Measurements from ENCODE around the gene OLFML2A. TPM values are rescaled to one million over a fixed set of nuclear protein-coding genes. Genes with fewer than 3 reads are reported as not detected.
A peak's percentile ranks its signal among the peaks of the same experiment; 100 is the strongest.

The OLFML2A gene
- total RNA-seq, 1 experiment from 2014 or later, result 5.8 TPM

- no peak overlapping the region for H4K5ac ChIP-seq (ENCODE audit: insufficient read length, low read depth, low read length)
- no peak for TF ChIP-seq CTCF (conservative IDR thresholded peaks at IDR 0.05)
- 0 out of 2 replicates have a peak, but pooled peaks cover 2% of the 10 kb centered on the region for H3K4me1 ChIP-seq (ENCODE audit: insufficient read depth, low read length)
- no peak overlapping the region for H2BK5ac ChIP-seq (ENCODE audit: insufficient read length, low read length)
- Mint-ChIP-seq H3K27ac (peak overlapping the region in 1 of 3 experiments; percentile 49; a peak in 2 of 7 replicates), H3K36me3 (ENCODE audit: insufficient read depth in 1 of 3, low read depth in 3 of 3) (no peaks in the 10 kb centered on the region), H3K9me3 (no peaks in the 10 kb centered on the region), H3K4me1 (peaks cover 0 to 12% of the 10 kb centered on the region in 2 experiments; a peak in 2 of 4 replicates), H3K27me3 (ENCODE audit: low read depth) (no peaks in the 10 kb centered on the region), H3K4me3 (no peak overlapping the region)
- H2AFZ ChIP-seq (ENCODE audit: low read length), result no peak overlapping the region
- no CpG with 5 or more reads among the region's 12 CpGs for WGBS (ENCODE audit: extremely low coverage, insufficient read length, low lambda C conversion rate)
- no peak overlapping the region for H2AK5ac ChIP-seq (ENCODE audit: insufficient read length, low read length)
- H3K9ac ChIP-seq (ENCODE audit: extremely low read depth, insufficient read length, low read length), result no peak overlapping the region
- H3K27me3 ChIP-seq (ENCODE audit: insufficient read depth, low read length), result no peaks in the 10 kb centered on the region
- H4K20me1 ChIP-seq (ENCODE audit: control insufficient read depth, insufficient read depth, insufficient read length), result no peaks in the 10 kb centered on the region
- no peak overlapping the region for H4K91ac ChIP-seq (ENCODE audit: insufficient read length, low read depth, low read length)
- H3K4me2 ChIP-seq (ENCODE audit: insufficient read depth, insufficient read length, low read length), result no peak overlapping the region
- no peak overlapping the region for H3K4ac ChIP-seq (ENCODE audit: low read depth, low read length)
- H2BK120ac ChIP-seq (ENCODE audit: low read depth, low read length, poor library complexity, severe bottlenecking), result no peak overlapping the region
- no peak overlapping the region for H3K56ac ChIP-seq (ENCODE audit: insufficient read length, low read depth, low read length)
- H3K79me2 ChIP-seq (ENCODE audit: insufficient read depth, low read length), result no peaks in the 10 kb centered on the region
- H3K9me3 ChIP-seq (ENCODE audit: control insufficient read depth, low read depth, low read length), result no peaks in the 10 kb centered on the region
- no peak overlapping the region for H4K8ac ChIP-seq (replicated peaks; ENCODE audit: insufficient read length, low read depth, low read length)
- no peak overlapping the region for H3K18ac ChIP-seq (ENCODE audit: insufficient read length, low read depth, low read length)
- no peak overlapping the region for H2BK20ac ChIP-seq (ENCODE audit: low read depth, low read length, poor library complexity, severe bottlenecking)
- H2BK12ac ChIP-seq (ENCODE audit: insufficient read length, low read depth, low read length), result no peak overlapping the region
- no peaks in the 10 kb centered on the region for H3K23me2 ChIP-seq (ENCODE audit: insufficient read length, low read depth, low read length, poor library complexity, severe bottlenecking)
- no peaks in the 10 kb centered on the region for H3K79me1 ChIP-seq (ENCODE audit: insufficient read depth, low read depth, low read length, poor library complexity, severe bottlenecking)
- H3K27ac ChIP-seq (ENCODE audit: insufficient read length, low read depth, low read length), result no peak overlapping the region
- H3K23ac ChIP-seq (ENCODE audit: insufficient read length, low read depth, low read length), result no peak overlapping the region
- DNase-seq, result no peak
- no peak overlapping the region for H3K14ac ChIP-seq (ENCODE audit: insufficient read depth, low read length)
- H2BK15ac ChIP-seq (ENCODE audit: low read depth, low read length), result no peak overlapping the region
- no peak overlapping the region for H3T11ph ChIP-seq (ENCODE audit: low read length)
Observed at GRCh38 chr9:124820698-124821623, 44.0 kb downstream of the OLFML2A start.
